ENCODE results near the gene LTB4R2.

Gene LTB4R2

DNA sequence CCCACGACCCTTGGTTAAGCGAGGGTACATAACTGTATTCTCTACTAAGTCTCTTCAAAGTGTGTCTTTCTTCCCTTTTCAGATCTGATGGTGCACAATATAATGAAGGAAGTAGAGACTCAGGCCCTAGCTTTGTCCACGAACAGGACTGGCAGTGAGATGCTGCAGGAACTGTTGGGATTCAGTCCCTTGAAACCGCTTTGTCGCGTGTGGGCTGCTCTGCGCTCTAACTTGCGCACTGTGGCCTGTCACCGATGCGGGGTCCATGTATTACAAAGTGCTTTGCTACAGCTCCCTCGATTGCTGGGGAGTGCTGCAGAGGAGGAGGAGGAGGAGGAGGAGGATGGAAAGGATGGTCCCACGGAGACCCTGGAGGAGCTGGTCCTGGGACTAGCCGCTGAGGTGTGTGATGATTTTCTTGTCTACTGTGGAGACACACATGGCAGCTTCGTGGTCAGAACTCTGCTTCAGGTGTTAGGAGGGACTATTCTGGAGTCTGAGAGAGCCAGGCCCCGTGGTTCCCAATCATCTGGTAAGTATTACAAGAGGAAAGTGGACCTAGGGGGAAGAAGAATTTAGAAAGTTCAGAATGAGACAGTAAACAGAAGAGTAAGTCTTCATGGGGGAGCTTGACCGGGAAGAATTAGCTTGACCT lies 9.5 kb upstream of the LTB4R2 start:
- H3K4me2 ChIP-seq (ENCODE audit: low read length), result peak overlapping the region; percentile 90
- H3K9me3 ChIP-seq (ENCODE audit: insufficient read depth, low read length), result no peaks in the 10 kb centered on the region
- H3K4me3 ChIP-seq (ENCODE audit: low read length), result peak overlapping the region; percentile 98
- peaks cover 39% of the 10 kb centered on the region for H3K36me3 ChIP-seq (replicated peaks; ENCODE audit: low read depth, low read length)
- peaks cover 20% of the 10 kb centered on the region for H3K79me2 ChIP-seq (ENCODE audit: low read length)
- no peaks in the 10 kb centered on the region for H4K20me1 ChIP-seq (ENCODE audit: insufficient read depth, low read length)
- H3K4me1 ChIP-seq (ENCODE audit: low read length), result peaks cover 27% of the 10 kb centered on the region
- no peak overlapping the region for H2AFZ ChIP-seq (ENCODE audit: low read depth, low read length)
- TF ChIP-seq, protein P1, sequence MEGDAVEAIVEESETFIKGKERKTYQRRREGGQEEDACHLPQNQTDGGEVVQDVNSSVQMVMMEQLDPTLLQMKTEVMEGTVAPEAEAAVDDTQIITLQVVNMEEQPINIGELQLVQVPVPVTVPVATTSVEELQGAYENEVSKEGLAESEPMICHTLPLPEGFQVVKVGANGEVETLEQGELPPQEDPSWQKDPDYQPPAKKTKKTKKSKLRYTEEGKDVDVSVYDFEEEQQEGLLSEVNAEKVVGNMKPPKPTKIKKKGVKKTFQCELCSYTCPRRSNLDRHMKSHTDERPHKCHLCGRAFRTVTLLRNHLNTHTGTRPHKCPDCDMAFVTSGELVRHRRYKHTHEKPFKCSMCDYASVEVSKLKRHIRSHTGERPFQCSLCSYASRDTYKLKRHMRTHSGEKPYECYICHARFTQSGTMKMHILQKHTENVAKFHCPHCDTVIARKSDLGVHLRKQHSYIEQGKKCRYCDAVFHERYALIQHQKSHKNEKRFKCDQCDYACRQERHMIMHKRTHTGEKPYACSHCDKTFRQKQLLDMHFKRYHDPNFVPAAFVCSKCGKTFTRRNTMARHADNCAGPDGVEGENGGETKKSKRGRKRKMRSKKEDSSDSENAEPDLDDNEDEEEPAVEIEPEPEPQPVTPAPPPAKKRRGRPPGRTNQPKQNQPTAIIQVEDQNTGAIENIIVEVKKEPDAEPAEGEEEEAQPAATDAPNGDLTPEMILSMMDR (IDR thresholded peaks at IDR 0.05; ENCODE audit: low read depth, low read length), result no peak
- TF ChIP-seq EZH2phosphoT487 (IDR thresholded peaks at IDR 0.05; ENCODE audit: low read depth), result no peak
- H3K9ac ChIP-seq (ENCODE audit: low read length), result peak overlapping the region; percentile 74
- H3K27ac ChIP-seq (ENCODE audit: low read length), result no peak overlapping the region
- no peaks in the 10 kb centered on the region for H3K27me3 ChIP-seq (ENCODE audit: low read depth, low read length)

- peaks cover 17% of the 10 kb centered on the region for H3K4me1 ChIP-seq (ENCODE audit: low read length)
- H3K27me3 ChIP-seq (ENCODE audit: low read depth, low read length), result no peaks in the 10 kb centered on the region
- no peaks in the 10 kb centered on the region for H4K20me1 ChIP-seq (ENCODE audit: insufficient read depth, low read length)
- H3K4me3 ChIP-seq (ENCODE audit: low read length), result no peak overlapping the region
- H3K9ac ChIP-seq (ENCODE audit: low read length), result no peak overlapping the region
- no peak for TF ChIP-seq EZH2phosphoT487 (IDR thresholded peaks at IDR 0.05; ENCODE audit: low read depth)
- TF ChIP-seq, protein P1 (IDR thresholded peaks at IDR 0.05; ENCODE audit: low read depth, low read length), result no peak
- H2AFZ ChIP-seq (ENCODE audit: low read depth, low read length), result no peak overlapping the region
- no peaks in the 10 kb centered on the region for H3K9me3 ChIP-seq (ENCODE audit: insufficient read depth, low read length)
- no peak overlapping the region for H3K27ac ChIP-seq (ENCODE audit: low read length)
- H3K4me2 ChIP-seq (ENCODE audit: low read length), result no peak overlapping the region
- H3K79me2 ChIP-seq (ENCODE audit: low read length), result peaks cover 20% of the 10 kb centered on the region
- peaks cover 53% of the 10 kb centered on the region for H3K36me3 ChIP-seq (replicated peaks; ENCODE audit: low read depth, low read length)
Observed at GRCh38 chr14:24304019-24304387, 5.9 kb upstream of the LTB4R2 start.

GRCh38 chr14:24307156-24307574 lies 2.8 kb upstream of the LTB4R2 start:
- Histone ChIP-seq H2AFZ (ENCODE audit: low read depth, low read length) (no peak overlapping the region), H3K9me3 (ENCODE audit: insufficient read depth, low read length) (no peaks in the 10 kb centered on the region), H3K36me3 (replicated peaks; ENCODE audit: low read depth, low read length) (peaks cover 44% of the 10 kb centered on the region), H3K4me1 (ENCODE audit: low read length) (peaks cover 4% of the 10 kb centered on the region), H3K27ac (ENCODE audit: low read length) (no peak overlapping the region), H3K4me2 (ENCODE audit: low read length) (no peak overlapping the region), H3K27me3 (ENCODE audit: low read depth, low read length) (no peaks in the 10 kb centered on the region), H3K79me2 (ENCODE audit: low read length) (no peaks in the 10 kb centered on the region), H3K4me3 (ENCODE audit: low read length) (no peak overlapping the region), H4K20me1 (ENCODE audit: insufficient read depth, low read length) (no peaks in the 10 kb centered on the region), H3K9ac (ENCODE audit: low read length) (no peak overlapping the region)
- no peak for TF ChIP-seq EZH2phosphoT487 (IDR thresholded peaks at IDR 0.05; ENCODE audit: low read depth)
- TF ChIP-seq, protein P1 (IDR thresholded peaks at IDR 0.05; ENCODE audit: low read depth, low read length), result no peak

DNA sequence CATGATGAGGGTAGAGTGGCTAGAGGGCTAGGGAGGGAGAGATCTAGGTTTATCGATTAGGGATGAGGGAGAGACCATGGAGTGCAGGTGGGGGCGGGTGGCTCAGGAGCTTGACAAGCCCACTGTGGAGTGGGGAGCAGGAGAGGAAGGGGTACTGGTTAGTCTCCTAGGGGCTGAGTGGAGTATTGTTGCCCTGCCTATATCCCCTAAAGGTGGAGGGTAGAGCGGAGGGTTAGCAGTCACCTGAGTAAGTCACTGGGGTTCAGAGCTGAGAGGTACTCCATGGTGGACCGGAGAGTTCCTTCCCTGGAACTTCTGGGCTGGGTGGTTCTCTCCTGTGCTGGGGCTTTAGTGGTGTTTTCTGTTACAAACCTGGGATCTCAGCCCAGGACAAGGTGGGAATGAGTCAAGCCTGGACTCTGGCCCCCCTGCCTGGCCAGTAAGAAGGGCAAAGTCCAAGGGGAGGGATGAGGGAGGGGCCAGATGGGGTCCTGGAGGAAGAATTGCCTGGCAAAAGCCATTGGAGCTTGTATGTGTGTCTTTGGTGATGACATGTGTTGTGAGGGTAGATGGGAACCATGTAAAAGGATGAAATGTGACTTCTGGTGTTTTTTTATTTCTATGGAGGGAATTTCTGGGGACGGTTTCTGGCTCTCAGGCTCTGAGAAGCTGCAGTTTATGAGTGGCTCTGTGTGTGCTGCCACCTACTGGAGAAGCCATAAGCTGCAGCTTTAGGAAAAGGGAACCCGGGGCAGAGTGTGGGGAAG lies 2.2 kb upstream of the LTB4R2 start, which contains the start of gene CIDEB:
Gene CIDEB (minus strand): TSS at position 403 of the 767 bp plus-strand sequence. CDS start 119 bp downstream, at position 284.
- H3K27ac ChIP-seq (ENCODE audit: low read length), result peak within 1 kb of the TSS; percentile 17; the same call in 1 of the 2 replicates
- no peak for TF ChIP-seq EZH2phosphoT487 (IDR thresholded peaks at IDR 0.05; ENCODE audit: low read depth)
- TF ChIP-seq, protein P1 (IDR thresholded peaks at IDR 0.05; ENCODE audit: low read depth, low read length), result peak; percentile 94
- peaks cover 38% of the 10 kb centered on the region for H3K36me3 ChIP-seq (replicated peaks; ENCODE audit: low read depth, low read length)
- peaks cover 4% of the 10 kb centered on the region for H3K4me1 ChIP-seq (ENCODE audit: low read length)
- H3K4me3 ChIP-seq (ENCODE audit: low read length), result no peak within 1 kb of the TSS
- H3K9ac ChIP-seq (ENCODE audit: low read length), result no peak within 1 kb of the TSS
- H2AFZ ChIP-seq (ENCODE audit: low read depth, low read length), result no peak within 1 kb of the TSS
- no peak within 1 kb of the TSS for H3K4me2 ChIP-seq (ENCODE audit: low read length)
- no peaks in the 10 kb centered on the region for H3K79me2 ChIP-seq (ENCODE audit: low read length)
- no peaks in the 10 kb centered on the region for H3K27me3 ChIP-seq (ENCODE audit: low read depth, low read length)
- no peaks in the 10 kb centered on the region for H3K9me3 ChIP-seq (ENCODE audit: insufficient read depth, low read length)
- no peaks in the 10 kb centered on the region for H4K20me1 ChIP-seq (ENCODE audit: insufficient read depth, low read length)
